A549 (cell line): ENCODE data around the gene ANO9. TPM values are rescaled to one million over a fixed set of nuclear protein-coding genes. Genes with fewer than 3 reads are reported as not detected.

Source experiments
- ATAC-seq, 2 experiments: fragments of 200-7000 bp in 1 of 2; fragments of >200 bp in 1 of 2; cut with Nextera tagmentation in 1 of 2; cut with Tn5 transposase in 1 of 2; 3 replicates each; pipeline versions ENCODE4 v1.8.0 to v1.9.1; 2018 to 2020; ENCODE audit warnings: mild to moderate bottlenecking in 1 of 2, moderate library complexity in 1 of 2
- CTCF ChIA-PET: fragments of 300-600 bp; sonication (Branson Sonifier 250); formaldehyde crosslinking; extraction: SDS; loops from one replicate; lab custom pipeline; 2021; ENCODE audit warnings: antibody characterized with exemption, inconsistent platforms; lab: Yijun Ruan, JAX
- POLR2A ChIA-PET: fragments of 350-600 bp; formaldehyde crosslinking; extraction: SDS; loops from one replicate; lab custom pipeline; 2021; ENCODE audit warnings: antibody characterized with exemption, inconsistent platforms; lab: Yijun Ruan, JAX
- DNase-seq, 2 experiments: peaks; one replicate each; pipeline versions ENCODE4 v3.0.0 to v3.0.0-alpha.2; 2011 to 2016; ENCODE audit warnings: low read depth in 1 of 2, low spot score in 1 of 2
- FAIRE-seq: peaks from 2 replicates; lab custom pipeline; 2011; peaks lifted over from hg19 to GRCh38; lab: Jason Lieb, UNC
- H3K27ac ChIP-seq, 2 experiments: fragments of >200 bp; sonication (Bioruptor Twin); formaldehyde crosslinking; 3 replicates each; pipeline ENCODE4 v1.5.1; 2016 to 2017
- H3K4me1 ChIP-seq: fragments of >200 bp; sonication (Bioruptor Twin); formaldehyde crosslinking; 3 replicates; pipeline ENCODE4 v1.6.1; 2016
- H3K4me2 ChIP-seq: fragments of >200 bp; sonication (Bioruptor Twin); formaldehyde crosslinking; 3 replicates; pipeline ENCODE4 v1.6.1; 2016
- H3K4me3 ChIP-seq: fragments of >200 bp; sonication (Bioruptor Twin); formaldehyde crosslinking; 3 replicates; pipeline ENCODE4 v1.5.1; 2016
- H3K9me3 ChIP-seq: fragments of >200 bp; sonication (Bioruptor Twin); formaldehyde crosslinking; 3 replicates; pipeline ENCODE4 v1.6.1; 2016
- ATOH8 ChIP-seq: fragments of 250-450 bp; sonication (Bioruptor Pico); IDR thresholded peaks from 2 replicates; pipeline ENCODE4 v1.5.0; 2020; ENCODE audit warnings: low read depth, mild to moderate bottlenecking, moderate library complexity
- CHD2 ChIP-seq: fragments of 150-350 bp; IDR thresholded peaks from 2 replicates; pipeline ENCODE4 v1.6.1; 2014; ENCODE audit warnings: low read length; ENCODE audit not compliant: partially characterized antibody
- CHD4 ChIP-seq: fragments of 200-600 bp; sonication (generic); IDR thresholded peaks from 2 replicates; pipeline ENCODE4 v1.6.1; 2016; ENCODE audit warnings: antibody characterized with exemption, mild to moderate bottlenecking, borderline replicate concordance
- EHF ChIP-seq: fragments of 250-450 bp; sonication (Bioruptor Pico); IDR thresholded peaks from 2 replicates; pipeline ENCODE4 v1.5.0; 2020; ENCODE audit warnings: mild to moderate bottlenecking
- EP300 ChIP-seq, 2 experiments: fragments of >200 bp; sonication (Bioruptor Twin); formaldehyde crosslinking; IDR thresholded peaks; 2 replicates in 1 of 2; 3 replicates in 1 of 2; pipeline ENCODE4 v1.6.1; 2016 to 2017
- FOSL2 ChIP-seq, 2 experiments: fragments of 450-650 bp in 1 of 2; fragments of >200 bp in 1 of 2; sonication (Bioruptor Twin) in 1 of 2; formaldehyde crosslinking; IDR thresholded peaks; 2 replicates each; pipeline versions ENCODE4 v1.5.0 to v1.6.1; 2016 to 2020; ENCODE audit warnings: mild to moderate bottlenecking in 1 of 2, moderate library complexity in 1 of 2
- FOXS1 ChIP-seq: fragments of 250-450 bp; sonication (Bioruptor Pico); IDR thresholded peaks from 2 replicates; pipeline ENCODE4 v1.5.0; 2020; ENCODE audit warnings: mild to moderate bottlenecking, moderate library complexity
- HOXA7 ChIP-seq: fragments of 250-450 bp; sonication (Bioruptor Pico); IDR thresholded peaks from 2 replicates; pipeline ENCODE4 v1.5.0; 2020; ENCODE audit warnings: mild to moderate bottlenecking, moderate library complexity
- HOXB13 ChIP-seq: fragments of 250-450 bp; sonication (Bioruptor Pico); IDR thresholded peaks from 2 replicates; pipeline ENCODE4 v1.5.0; 2020; ENCODE audit warnings: low read depth, mild to moderate bottlenecking, moderate library complexity
- JUNB ChIP-seq: fragments of >200 bp; sonication (Bioruptor Twin); formaldehyde crosslinking; IDR thresholded peaks from 2 replicates; pipeline ENCODE4 v1.6.1; 2016
- NPAS2 ChIP-seq: fragments of 250-450 bp; sonication (Bioruptor Pico); IDR thresholded peaks from 2 replicates; pipeline ENCODE4 v1.8.0; 2022; ENCODE audit warnings: mild to moderate bottlenecking, moderate library complexity, borderline replicate concordance
- NR3C1 ChIP-seq: fragments of >200 bp; sonication (Bioruptor Twin); formaldehyde crosslinking; IDR thresholded peaks from 3 replicates; pipeline ENCODE4 v1.6.1; 2017
- PHF8 ChIP-seq: fragments of 200-600 bp; sonication (generic); IDR thresholded peaks from 2 replicates; pipeline ENCODE4 v1.6.1; 2016; ENCODE audit warnings: low read depth, mild to moderate bottlenecking, antibody characterized with exemption, moderate library complexity, borderline replicate concordance
- POLR2AphosphoS2 ChIP-seq: conservative IDR thresholded peaks from 2 replicates; pipeline ENCODE4 v1.6.1; 2012; ENCODE audit warnings: low read length, improper control_type of control experiment, inconsistent platforms
- RNF2 ChIP-seq: fragments of 200-600 bp; sonication (generic); IDR thresholded peaks from 2 replicates; pipeline ENCODE4 v1.6.1; 2016; ENCODE audit warnings: low read depth, mild to moderate bottlenecking, antibody characterized with exemption, moderate library complexity, borderline replicate concordance
- SMC3 ChIP-seq: fragments of >200 bp; sonication (Bioruptor Twin); formaldehyde crosslinking; IDR thresholded peaks from 3 replicates; pipeline ENCODE4 v1.6.1; 2018; ENCODE audit warnings: inconsistent platforms
- SREBF2 ChIP-seq: fragments of 450-650 bp; IDR thresholded peaks from 2 replicates; pipeline ENCODE4 v1.6.1; 2014; ENCODE audit warnings: mild to moderate bottlenecking, moderate library complexity
- TP53 ChIP-seq: fragments of 250-450 bp; sonication (Bioruptor Pico); IDR thresholded peaks from 2 replicates; pipeline ENCODE4 v1.5.0; 2021; ENCODE audit warnings: mild to moderate bottlenecking, moderate library complexity
- ZSCAN20 ChIP-seq: fragments of 250-450 bp; sonication (Bioruptor Pico); IDR thresholded peaks from 2 replicates; pipeline ENCODE4 v1.8.0; 2022; ENCODE audit warnings: mild to moderate bottlenecking, moderate library complexity
- WGBS: methylation state at CpG from one replicate; pipeline ENCODE4 v1.1.6; 2017; ENCODE audit errors: missing lambda C conversion rate; 5-methylcytosine and 5-hydroxymethylcytosine counted together
- polyA plus RNA-seq, 4 experiments: library from polyadenylated mRNA; depleted of rRNA in 3 of 4; stranded (reverse); fragments of >200 nt; fragmentation: RNase III in 1 of 4; extraction: RNeasy Plus Mini Kit Qiagen cat#74134 plus additional on column Dnase treatment in 1 of 4; gene quantifications; 2 replicates in 3 of 4; 3 replicates in 1 of 4; pipeline ENCODE4 v1.2.3, GENCODE V29; 2011 to 2017
- TF ChIP-seq, protein P1 (sequence below): IDR thresholded peaks from 2 replicates; pipeline ENCODE4 v1.6.1; 2012
- TF ChIP-seq, protein P2 (sequence below): IDR thresholded peaks from 2 replicates; pipeline ENCODE4 v1.6.1; 2012; ENCODE audit warnings: low read depth, borderline replicate concordance

The ANO9 gene
- polyA plus RNA-seq, 2 of the 4 experiments (the other 2 are of a cell fraction) = 0.50 to 0.66 TPM

DNA sequence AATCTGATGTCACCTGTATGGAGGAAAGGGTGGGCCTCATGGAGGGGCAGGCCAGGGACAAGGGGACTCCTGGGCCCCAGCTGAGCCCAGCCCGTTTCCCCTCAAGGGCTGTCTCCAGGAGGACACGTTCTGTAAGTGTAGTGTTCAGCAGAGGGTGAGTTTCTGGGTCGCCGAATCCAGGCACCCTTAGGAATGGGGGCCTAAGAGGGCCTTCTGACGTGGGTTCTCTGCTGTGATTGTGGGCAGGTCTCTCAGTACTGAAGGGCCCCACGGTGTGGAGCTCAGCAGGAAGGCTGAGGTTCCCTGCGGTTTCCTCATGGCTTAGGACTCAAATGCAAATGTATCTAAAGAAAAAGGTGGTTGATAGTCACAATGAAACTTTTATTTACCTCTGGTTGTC is 14.7 kb upstream of the ANO9 start:
- ChIA-PET CTCF (interaction anchor here (1.0 to 1.7 kb wide), 2 partner anchors 8 to 206 kb away, joined by 3 to 5 read pairs; no protein-coding TSS in a partner anchor), POLR2A (no interaction called here)
- TF ChIP-seq RNF2 = no peak
- TF ChIP-seq ZSCAN20 (CRISPR knock-in tag) = no peak
- no peak for TF ChIP-seq NPAS2
- no peak for TF ChIP-seq CHD4
- TF ChIP-seq CHD2 = no peak
- no peak for TF ChIP-seq NR3C1
- no peak for TF ChIP-seq JUNB
- TF ChIP-seq TP53 (CRISPR knock-in tag) = no peak
- no peak for TF ChIP-seq EHF
- TF ChIP-seq, protein P1, sequence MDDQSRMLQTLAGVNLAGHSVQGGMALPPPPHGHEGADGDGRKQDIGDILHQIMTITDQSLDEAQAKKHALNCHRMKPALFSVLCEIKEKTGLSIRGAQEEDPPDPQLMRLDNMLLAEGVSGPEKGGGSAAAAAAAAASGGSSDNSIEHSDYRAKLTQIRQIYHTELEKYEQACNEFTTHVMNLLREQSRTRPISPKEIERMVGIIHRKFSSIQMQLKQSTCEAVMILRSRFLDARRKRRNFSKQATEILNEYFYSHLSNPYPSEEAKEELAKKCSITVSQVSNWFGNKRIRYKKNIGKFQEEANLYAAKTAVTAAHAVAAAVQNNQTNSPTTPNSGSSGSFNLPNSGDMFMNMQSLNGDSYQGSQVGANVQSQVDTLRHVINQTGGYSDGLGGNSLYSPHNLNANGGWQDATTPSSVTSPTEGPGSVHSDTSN = no peak
- no peak for TF ChIP-seq SMC3
- TF ChIP-seq, protein P2, sequence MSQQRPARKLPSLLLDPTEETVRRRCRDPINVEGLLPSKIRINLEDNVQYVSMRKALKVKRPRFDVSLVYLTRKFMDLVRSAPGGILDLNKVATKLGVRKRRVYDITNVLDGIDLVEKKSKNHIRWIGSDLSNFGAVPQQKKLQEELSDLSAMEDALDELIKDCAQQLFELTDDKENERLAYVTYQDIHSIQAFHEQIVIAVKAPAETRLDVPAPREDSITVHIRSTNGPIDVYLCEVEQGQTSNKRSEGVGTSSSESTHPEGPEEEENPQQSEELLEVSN = no peak
- TF ChIP-seq HOXB13 = no peak
- no peak for TF ChIP-seq FOSL2 (IDR thresholded peaks at IDR 0.05)
- no peak for TF ChIP-seq FOSL2 (CRISPR knock-in tag; IDR thresholded peaks at IDR 0.05)
- no peak for TF ChIP-seq EP300 (IDR thresholded peaks at IDR 0.05)
- TF ChIP-seq POLR2AphosphoS2 = no peak
- no peak for TF ChIP-seq HOXA7
- TF ChIP-seq PHF8 = no peak
- no peak for TF ChIP-seq FOXS1 (CRISPR knock-in tag)
- no peak for TF ChIP-seq SREBF2
- FAIRE-seq (no peak), ATAC-seq (no peak), DNase-seq (no peak)
- 81% methylated on average over 7 of the region's 7 CpGs for WGBS
- Histone ChIP-seq H3K9me3 (no peaks in the 10 kb centered on the region), H3K4me2 (no peak overlapping the region), H3K27ac (no peak overlapping the region), H3K4me3 (no peak overlapping the region), H3K4me1 (peaks cover 23% of the 10 kb centered on the region)

- CTCF ChIA-PET = interaction anchor here (0.6 to 2.0 kb wide), 4 partner anchors 8 to 248 kb away, joined by 3 to 5 read pairs (median 4); no protein-coding TSS in a partner anchor
- WGBS = 91% methylated on average over 23 of the region's 23 CpGs
- H3K4me1 ChIP-seq = peaks cover 22% of the 10 kb centered on the region
- no peak for ATAC-seq
- POLR2A ChIA-PET = no interaction called here
- no peak overlapping the region for H3K27ac ChIP-seq
- no peaks in the 10 kb centered on the region for H3K9me3 ChIP-seq
- no peak overlapping the region for H3K4me3 ChIP-seq
- TF ChIP-seq, protein P2 = no peak
- TF ChIP-seq POLR2AphosphoS2 = no peak
- no peak for TF ChIP-seq ATOH8
- FAIRE-seq = no peak
- H3K4me2 ChIP-seq = no peak overlapping the region
- DNase-seq = no peak
Measured at GRCh38 chr11:455566-456147, 13.8 kb upstream of the ANO9 start.
